Measurements from ENCODE around the gene CD53. TPM values are rescaled to one million over a fixed set of nuclear protein-coding genes. Genes with fewer than 3 reads are reported as not detected.

The CD53 gene
- total and polyA plus RNA-seq, 9 of the 15 experiments (the other 6 are each of a cell fraction or from before 2014, with no cell fraction given): 63.5 to 220 (median 131) TPM

DNA sequence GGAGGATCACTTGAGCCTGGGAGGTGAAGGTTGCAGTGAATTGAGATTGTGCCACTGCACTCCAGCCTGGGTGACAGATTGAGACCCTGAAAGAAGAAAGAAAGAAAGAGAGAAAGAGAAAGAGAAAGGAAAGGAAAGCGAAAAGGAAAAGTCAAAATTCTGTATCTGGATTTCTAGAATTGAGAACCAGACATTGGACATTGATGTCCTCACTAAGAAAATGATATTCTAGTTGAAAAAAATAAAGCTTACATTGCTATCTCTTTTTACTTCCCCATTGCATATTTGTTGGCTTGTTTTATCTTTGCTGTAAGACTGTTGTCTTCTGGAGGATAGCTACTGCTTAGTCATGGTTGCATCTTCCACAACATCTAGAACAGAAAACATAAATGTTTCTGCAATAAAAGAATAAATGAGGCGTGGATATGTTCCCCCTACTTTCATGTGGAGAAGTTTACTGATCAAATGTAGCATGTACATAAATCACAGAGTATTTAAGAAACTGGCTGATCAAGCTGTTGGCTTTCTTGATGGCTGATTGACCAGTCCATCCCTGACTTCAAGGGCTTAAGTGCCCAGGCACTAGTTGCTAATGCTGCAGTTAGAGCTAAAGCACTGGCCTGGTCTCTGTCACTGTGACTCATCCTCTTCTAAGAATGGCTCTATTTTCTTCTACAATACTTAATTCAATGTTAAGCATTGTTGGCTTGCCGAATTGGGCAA, 17.7 kb downstream of the CD53 start (continued):
- TF ChIP-seq CTCFL (IDR thresholded peaks at IDR 0.05; ENCODE audit: borderline replicate concordance, insufficient read depth, low read depth, low read length, poor library complexity, severe bottlenecking): no peak
- peak; percentile 71 for TF ChIP-seq TEAD4 (IDR thresholded peaks at IDR 0.05; ENCODE audit: low read length)
- no peak for TF ChIP-seq TEAD4 (CRISPR knock-in tag; IDR thresholded peaks at IDR 0.05; ENCODE audit: borderline replicate concordance)
- no peak for TF ChIP-seq NFYB (IDR thresholded peaks at IDR 0.05; ENCODE audit: extremely low read depth, insufficient read length)
- 0 out of 2 replicates have a peak, but pooled peaks have one; percentile 50 for TF ChIP-seq NFRKB (IDR thresholded peaks at IDR 0.05; ENCODE audit: low read depth)
- peak in 1 of 2 experiments; percentile 62; a peak in 2 of 4 replicates for TF ChIP-seq FOXK2 (conservative IDR thresholded peaks at IDR 0.05 in 1 of 2, IDR thresholded peaks at IDR 0.05 in 1 of 2; ENCODE audit: low read depth in 2 of 2)
- no peak for TF ChIP-seq HDAC8 (tag; IDR thresholded peaks at IDR 0.05)
- TF ChIP-seq, protein P1, sequence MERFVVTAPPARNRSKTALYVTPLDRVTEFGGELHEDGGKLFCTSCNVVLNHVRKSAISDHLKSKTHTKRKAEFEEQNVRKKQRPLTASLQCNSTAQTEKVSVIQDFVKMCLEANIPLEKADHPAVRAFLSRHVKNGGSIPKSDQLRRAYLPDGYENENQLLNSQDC (CRISPR knock-in tag; IDR thresholded peaks at IDR 0.05): no peak
- no peak for TF ChIP-seq ZNF124 (CRISPR knock-in tag; IDR thresholded peaks at IDR 0.05)
- TF ChIP-seq TARDBP (IDR thresholded peaks at IDR 0.05): no peak
- TF ChIP-seq, protein P2, sequence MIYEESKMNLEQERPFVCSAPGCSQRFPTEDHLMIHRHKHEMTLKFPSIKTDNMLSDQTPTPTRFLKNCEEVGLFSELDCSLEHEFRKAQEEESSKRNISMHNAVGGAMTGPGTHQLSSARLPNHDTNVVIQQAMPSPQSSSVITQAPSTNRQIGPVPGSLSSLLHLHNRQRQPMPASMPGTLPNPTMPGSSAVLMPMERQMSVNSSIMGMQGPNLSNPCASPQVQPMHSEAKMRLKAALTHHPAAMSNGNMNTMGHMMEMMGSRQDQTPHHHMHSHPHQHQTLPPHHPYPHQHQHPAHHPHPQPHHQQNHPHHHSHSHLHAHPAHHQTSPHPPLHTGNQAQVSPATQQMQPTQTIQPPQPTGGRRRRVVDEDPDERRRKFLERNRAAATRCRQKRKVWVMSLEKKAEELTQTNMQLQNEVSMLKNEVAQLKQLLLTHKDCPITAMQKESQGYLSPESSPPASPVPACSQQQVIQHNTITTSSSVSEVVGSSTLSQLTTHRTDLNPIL (CRISPR knock-in tag; IDR thresholded peaks at IDR 0.05): no peak
- TF ChIP-seq, protein P3, sequence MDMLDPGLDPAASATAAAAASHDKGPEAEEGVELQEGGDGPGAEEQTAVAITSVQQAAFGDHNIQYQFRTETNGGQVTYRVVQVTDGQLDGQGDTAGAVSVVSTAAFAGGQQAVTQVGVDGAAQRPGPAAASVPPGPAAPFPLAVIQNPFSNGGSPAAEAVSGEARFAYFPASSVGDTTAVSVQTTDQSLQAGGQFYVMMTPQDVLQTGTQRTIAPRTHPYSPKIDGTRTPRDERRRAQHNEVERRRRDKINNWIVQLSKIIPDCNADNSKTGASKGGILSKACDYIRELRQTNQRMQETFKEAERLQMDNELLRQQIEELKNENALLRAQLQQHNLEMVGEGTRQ (CRISPR knock-in tag; IDR thresholded peaks at IDR 0.05): no peak
- TF ChIP-seq CHD4 (IDR thresholded peaks at IDR 0.05; ENCODE audit: insufficient read depth, insufficient replicate concordance, low read depth, low read length, poor library complexity, severe bottlenecking): no peak
- TF ChIP-seq TAF7 (tag; IDR thresholded peaks at IDR 0.05): no peak; the same call in 1 of the 2 replicates
- no peak for TF ChIP-seq NCOA4 (IDR thresholded peaks at IDR 0.05; ENCODE audit: partially characterized antibody)
- no peak for TF ChIP-seq ZNF551 (CRISPR knock-in tag; IDR thresholded peaks at IDR 0.05)
- no peak for TF ChIP-seq NFATC3 (IDR thresholded peaks at IDR 0.05)
- TF ChIP-seq NCOA6 (IDR thresholded peaks at IDR 0.05): no peak
- TF ChIP-seq MAX (CRISPR knock-in tag; IDR thresholded peaks at IDR 0.05): no peak
- TF ChIP-seq SLC30A9 (CRISPR knock-in tag; IDR thresholded peaks at IDR 0.05): no peak
- TF ChIP-seq KHSRP (IDR thresholded peaks at IDR 0.05): peak; percentile 52; the same call in 1 of the 2 replicates
- TF ChIP-seq KDM5B (IDR thresholded peaks at IDR 0.05; ENCODE audit: insufficient replicate concordance, low read depth, low read length): no peak
- TF ChIP-seq ADNP (tag; IDR thresholded peaks at IDR 0.05): 0 out of 2 replicates have a peak, but pooled peaks have one; percentile 37
- no peak for TF ChIP-seq ZBTB1 (CRISPR knock-in tag; IDR thresholded peaks at IDR 0.05; ENCODE audit: borderline replicate concordance, low read depth)
- TF ChIP-seq U2AF2 (optimal IDR thresholded peaks at IDR 0.05; ENCODE audit: low read depth, low read length): no peak

All from K562 (cell line).